Liver (tissue), 9 donors: ENCODE data around the gene TLCD3A. TPM values are rescaled to one million over a fixed set of nuclear protein-coding genes. Genes with fewer than 3 reads are reported as not detected.

Experiments used
- DNase-seq: peaks from one replicate; pipeline ENCODE4 v3.0.0-alpha.2; 2017; ENCODE audit warnings: low spot score
- H3K27ac ChIP-seq, 2 donors: one replicate each; pipeline ENCODE4 v1.7.0; 2013; ENCODE audit warnings: inconsistent platforms in 2 of 2, low read length in 2 of 2, control low read depth in 1 of 2, low read depth in 1 of 2, mild to moderate bottlenecking in 1 of 2
- H3K27me3 ChIP-seq, 4 donors: one replicate each; pipeline versions ENCODE4 v1.6.1 to v1.7.0; 2013; ENCODE audit warnings: low read length in 3 of 4, inconsistent platforms in 1 of 4, mild to moderate bottlenecking in 1 of 4, moderate library complexity in 1 of 4; ENCODE audit not compliant: control insufficient read depth in 4 of 4, insufficient read depth in 4 of 4
- H3K36me3 ChIP-seq, 4 donors: one replicate each; pipeline versions ENCODE4 v1.6.1 to v1.7.0; 2013; ENCODE audit warnings: low read length in 3 of 4, mild to moderate bottlenecking in 3 of 4, low read depth in 1 of 4, moderate library complexity in 1 of 4; ENCODE audit not compliant: control insufficient read depth in 4 of 4, insufficient read depth in 3 of 4
- H3K4me1 ChIP-seq, 4 donors: one replicate each; pipeline versions ENCODE4 v1.6.1 to v1.7.0; 2013; ENCODE audit warnings: low read length in 3 of 4, mild to moderate bottlenecking in 3 of 4, moderate library complexity in 1 of 4; ENCODE audit not compliant: control insufficient read depth in 4 of 4, insufficient read depth in 4 of 4
- H3K4me3 ChIP-seq, 3 donors: one replicate each; pipeline versions ENCODE4 v1.6.1 to v1.7.0; 2013; ENCODE audit warnings: low read length in 3 of 3, control low read depth in 1 of 3, low read depth in 1 of 3, mild to moderate bottlenecking in 1 of 3
- H3K9ac ChIP-seq, 2 donors: one replicate each; pipeline ENCODE4 v1.7.0; 2013; ENCODE audit warnings: low read length in 2 of 2, mild to moderate bottlenecking in 2 of 2, moderate library complexity in 2 of 2, control low read depth in 1 of 2, low read depth in 1 of 2
- H3K9me3 ChIP-seq, 4 donors: one replicate each; pipeline versions ENCODE4 v1.6.1 to v1.7.0; 2013; ENCODE audit warnings: low read length in 3 of 4; ENCODE audit not compliant: control insufficient read depth in 4 of 4
- EGR1 ChIP-seq, 2 donors: IDR thresholded peaks; 2 replicates each; pipeline ENCODE4 v1.6.1; 2016 to 2018; ENCODE audit warnings: antibody characterized with exemption in 2 of 2, low read depth in 2 of 2
- FOXA1 ChIP-seq: IDR thresholded peaks from 2 replicates; pipeline ENCODE4 v1.6.1; 2016; ENCODE audit warnings: antibody characterized with exemption
- FOXA2 ChIP-seq: IDR thresholded peaks from 2 replicates; pipeline ENCODE4 v1.6.1; 2016; ENCODE audit warnings: antibody characterized with exemption
- GABPA ChIP-seq, 2 donors: IDR thresholded peaks in 1 of 2; conservative IDR thresholded peaks in 1 of 2; 2 replicates each; pipeline ENCODE4 v1.6.1; 2016; ENCODE audit warnings: antibody characterized with exemption in 2 of 2, mild to moderate bottlenecking in 1 of 2, moderate library complexity in 1 of 2
- HNF4A ChIP-seq, 2 donors: conservative IDR thresholded peaks; 2 replicates each; pipeline ENCODE4 v1.6.1; 2016; ENCODE audit warnings: antibody characterized with exemption in 2 of 2, mild to moderate bottlenecking in 2 of 2
- HNF4G ChIP-seq: IDR thresholded peaks from 2 replicates; pipeline ENCODE4 v1.6.1; 2016; ENCODE audit warnings: antibody characterized with exemption
- JUND ChIP-seq, 2 donors: IDR thresholded peaks; 2 replicates each; pipeline ENCODE4 v1.6.1; 2016; ENCODE audit warnings: antibody characterized with exemption in 2 of 2
- NR2F2 ChIP-seq: IDR thresholded peaks from 2 replicates; pipeline ENCODE4 v1.6.1; 2016; ENCODE audit warnings: antibody characterized with exemption
- RAD21 ChIP-seq, 2 donors: IDR thresholded peaks; 2 replicates each; pipeline ENCODE4 v1.6.1; 2016; ENCODE audit warnings: antibody characterized with exemption in 2 of 2, mild to moderate bottlenecking in 2 of 2
- RXRA ChIP-seq, 2 donors: IDR thresholded peaks; 2 replicates each; pipeline ENCODE4 v1.6.1; 2017 to 2018; ENCODE audit warnings: antibody characterized with exemption in 2 of 2, mild to moderate bottlenecking in 1 of 2
- SP1 ChIP-seq: IDR thresholded peaks from 2 replicates; pipeline ENCODE4 v1.6.1; 2018; ENCODE audit warnings: antibody characterized with exemption, mild to moderate bottlenecking
- TAF1 ChIP-seq: conservative IDR thresholded peaks from 2 replicates; pipeline ENCODE4 v1.6.1; 2016; ENCODE audit warnings: antibody characterized with exemption, mild to moderate bottlenecking
- YY1 ChIP-seq: IDR thresholded peaks from 2 replicates; pipeline ENCODE4 v1.6.1; 2016; ENCODE audit warnings: antibody characterized with exemption, mild to moderate bottlenecking
- WGBS: extraction: QIAGEN DNeasy Blood & Tissue Kit; methylation state at CpG from one replicate; pipeline ENCODE4 v1.1.7; 2013; 5-methylcytosine and 5-hydroxymethylcytosine counted together
- polyA plus RNA-seq, 2 donors: library from polyadenylated mRNA; stranded (reverse) in 1 of 2; unstranded in 1 of 2; fragments of 200-250 nt in 1 of 2; fragments of >200 nt in 1 of 2; fragmentation: Nextera tagmentation in 1 of 2; extraction: Ambion mirVana in 1 of 2; gene quantifications; one replicate each; pipeline versions ENCODE4 v1.2.1 to v1.2.3, GENCODE V29; 2013 to 2015
- total RNA-seq, 2 donors: library from RNA; depleted of rRNA; stranded (reverse); fragments of >200 nt; gene quantifications; one replicate each; pipeline ENCODE4 v1.2.3, GENCODE V29; 2014
- TF ChIP-seq, protein P1 (sequence below): IDR thresholded peaks from 2 replicates; pipeline ENCODE4 v1.6.1; 2016; ENCODE audit warnings: antibody characterized with exemption
- TF ChIP-seq, protein P2 (sequence below): IDR thresholded peaks from 2 replicates; pipeline ENCODE4 v1.6.1; 2016; ENCODE audit warnings: antibody characterized with exemption, mild to moderate bottlenecking
- TF ChIP-seq, protein P3 (sequence below): fragments of 150-350 bp; IDR thresholded peaks from 2 replicates; pipeline ENCODE4 v1.5.1; 2017; ENCODE audit warnings: improper control_type of control experiment, low read depth, low read length; ENCODE audit not compliant: missing input control
- TF ChIP-seq, protein P4 (sequence below): IDR thresholded peaks from 2 replicates; pipeline ENCODE4 v1.6.1; 2016; ENCODE audit warnings: antibody characterized with exemption
- TF ChIP-seq, protein P5 (sequence below): IDR thresholded peaks from 2 replicates; pipeline ENCODE4 v1.6.1; 2016; ENCODE audit warnings: antibody characterized with exemption
- donor health status: healthy.
- donor health status: healthy.
- donor health status: healthy.
- donor health status: healthy.
- donor health status: healthy.

Gene TLCD3A
- total and polyA plus RNA-seq, 4 donors, result 0.57 to 2.3 (median 1.5) TPM

DNA sequence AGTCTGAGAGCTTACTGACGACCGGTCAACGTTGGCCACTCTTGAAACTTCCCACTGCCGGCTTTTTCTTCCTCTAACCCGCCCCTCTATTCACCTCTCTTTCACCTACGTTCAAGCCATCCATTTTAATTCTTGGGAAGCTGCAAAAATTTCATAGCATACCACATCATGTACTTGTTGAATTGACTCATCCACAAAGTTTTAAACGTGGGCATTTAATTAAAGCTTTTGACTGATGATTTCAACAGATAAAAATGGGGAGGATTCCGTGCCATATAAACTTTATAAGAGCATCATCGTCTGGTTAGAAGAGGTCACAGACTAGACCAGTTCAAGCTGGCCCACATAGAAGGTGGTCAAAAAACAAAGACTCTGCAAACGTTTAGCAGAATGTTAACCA lies 40.3 kb upstream of the TLCD3A start:
- TF ChIP-seq, protein P1, sequence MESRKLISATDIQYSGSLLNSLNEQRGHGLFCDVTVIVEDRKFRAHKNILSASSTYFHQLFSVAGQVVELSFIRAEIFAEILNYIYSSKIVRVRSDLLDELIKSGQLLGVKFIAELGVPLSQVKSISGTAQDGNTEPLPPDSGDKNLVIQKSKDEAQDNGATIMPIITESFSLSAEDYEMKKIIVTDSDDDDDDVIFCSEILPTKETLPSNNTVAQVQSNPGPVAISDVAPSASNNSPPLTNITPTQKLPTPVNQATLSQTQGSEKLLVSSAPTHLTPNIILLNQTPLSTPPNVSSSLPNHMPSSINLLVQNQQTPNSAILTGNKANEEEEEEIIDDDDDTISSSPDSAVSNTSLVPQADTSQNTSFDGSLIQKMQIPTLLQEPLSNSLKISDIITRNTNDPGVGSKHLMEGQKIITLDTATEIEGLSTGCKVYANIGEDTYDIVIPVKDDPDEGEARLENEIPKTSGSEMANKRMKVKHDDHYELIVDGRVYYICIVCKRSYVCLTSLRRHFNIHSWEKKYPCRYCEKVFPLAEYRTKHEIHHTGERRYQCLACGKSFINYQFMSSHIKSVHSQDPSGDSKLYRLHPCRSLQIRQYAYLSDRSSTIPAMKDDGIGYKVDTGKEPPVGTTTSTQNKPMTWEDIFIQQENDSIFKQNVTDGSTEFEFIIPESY, result no peak
- TF ChIP-seq, protein P2, sequence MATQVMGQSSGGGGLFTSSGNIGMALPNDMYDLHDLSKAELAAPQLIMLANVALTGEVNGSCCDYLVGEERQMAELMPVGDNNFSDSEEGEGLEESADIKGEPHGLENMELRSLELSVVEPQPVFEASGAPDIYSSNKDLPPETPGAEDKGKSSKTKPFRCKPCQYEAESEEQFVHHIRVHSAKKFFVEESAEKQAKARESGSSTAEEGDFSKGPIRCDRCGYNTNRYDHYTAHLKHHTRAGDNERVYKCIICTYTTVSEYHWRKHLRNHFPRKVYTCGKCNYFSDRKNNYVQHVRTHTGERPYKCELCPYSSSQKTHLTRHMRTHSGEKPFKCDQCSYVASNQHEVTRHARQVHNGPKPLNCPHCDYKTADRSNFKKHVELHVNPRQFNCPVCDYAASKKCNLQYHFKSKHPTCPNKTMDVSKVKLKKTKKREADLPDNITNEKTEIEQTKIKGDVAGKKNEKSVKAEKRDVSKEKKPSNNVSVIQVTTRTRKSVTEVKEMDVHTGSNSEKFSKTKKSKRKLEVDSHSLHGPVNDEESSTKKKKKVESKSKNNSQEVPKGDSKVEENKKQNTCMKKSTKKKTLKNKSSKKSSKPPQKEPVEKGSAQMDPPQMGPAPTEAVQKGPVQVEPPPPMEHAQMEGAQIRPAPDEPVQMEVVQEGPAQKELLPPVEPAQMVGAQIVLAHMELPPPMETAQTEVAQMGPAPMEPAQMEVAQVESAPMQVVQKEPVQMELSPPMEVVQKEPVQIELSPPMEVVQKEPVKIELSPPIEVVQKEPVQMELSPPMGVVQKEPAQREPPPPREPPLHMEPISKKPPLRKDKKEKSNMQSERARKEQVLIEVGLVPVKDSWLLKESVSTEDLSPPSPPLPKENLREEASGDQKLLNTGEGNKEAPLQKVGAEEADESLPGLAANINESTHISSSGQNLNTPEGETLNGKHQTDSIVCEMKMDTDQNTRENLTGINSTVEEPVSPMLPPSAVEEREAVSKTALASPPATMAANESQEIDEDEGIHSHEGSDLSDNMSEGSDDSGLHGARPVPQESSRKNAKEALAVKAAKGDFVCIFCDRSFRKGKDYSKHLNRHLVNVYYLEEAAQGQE, result no peak
- TF ChIP-seq FOXA1 (no peak), JUND (IDR thresholded peaks at IDR 0.05) (no peak), HNF4G (no peak), SP1 (no peak), YY1 (no peak), RXRA (IDR thresholded peaks at IDR 0.05) (no peak), FOXA2 (no peak), TAF1 (no peak), RAD21 (IDR thresholded peaks at IDR 0.05) (no peak), EGR1 (IDR thresholded peaks at IDR 0.05; ENCODE audit: low read depth in 2 of 2) (no peak), HNF4A (conservative IDR thresholded peaks at IDR 0.05) (no peak), NR2F2 (no peak), GABPA (IDR thresholded peaks at IDR 0.05 in 1 of 2, conservative IDR thresholded peaks at IDR 0.05 in 1 of 2) (no peak)
- TF ChIP-seq, protein P3, sequence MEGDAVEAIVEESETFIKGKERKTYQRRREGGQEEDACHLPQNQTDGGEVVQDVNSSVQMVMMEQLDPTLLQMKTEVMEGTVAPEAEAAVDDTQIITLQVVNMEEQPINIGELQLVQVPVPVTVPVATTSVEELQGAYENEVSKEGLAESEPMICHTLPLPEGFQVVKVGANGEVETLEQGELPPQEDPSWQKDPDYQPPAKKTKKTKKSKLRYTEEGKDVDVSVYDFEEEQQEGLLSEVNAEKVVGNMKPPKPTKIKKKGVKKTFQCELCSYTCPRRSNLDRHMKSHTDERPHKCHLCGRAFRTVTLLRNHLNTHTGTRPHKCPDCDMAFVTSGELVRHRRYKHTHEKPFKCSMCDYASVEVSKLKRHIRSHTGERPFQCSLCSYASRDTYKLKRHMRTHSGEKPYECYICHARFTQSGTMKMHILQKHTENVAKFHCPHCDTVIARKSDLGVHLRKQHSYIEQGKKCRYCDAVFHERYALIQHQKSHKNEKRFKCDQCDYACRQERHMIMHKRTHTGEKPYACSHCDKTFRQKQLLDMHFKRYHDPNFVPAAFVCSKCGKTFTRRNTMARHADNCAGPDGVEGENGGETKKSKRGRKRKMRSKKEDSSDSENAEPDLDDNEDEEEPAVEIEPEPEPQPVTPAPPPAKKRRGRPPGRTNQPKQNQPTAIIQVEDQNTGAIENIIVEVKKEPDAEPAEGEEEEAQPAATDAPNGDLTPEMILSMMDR, result no peak
- TF ChIP-seq, protein P4, sequence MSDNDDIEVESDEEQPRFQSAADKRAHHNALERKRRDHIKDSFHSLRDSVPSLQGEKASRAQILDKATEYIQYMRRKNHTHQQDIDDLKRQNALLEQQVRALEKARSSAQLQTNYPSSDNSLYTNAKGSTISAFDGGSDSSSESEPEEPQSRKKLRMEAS, result no peak
- TF ChIP-seq, protein P5, sequence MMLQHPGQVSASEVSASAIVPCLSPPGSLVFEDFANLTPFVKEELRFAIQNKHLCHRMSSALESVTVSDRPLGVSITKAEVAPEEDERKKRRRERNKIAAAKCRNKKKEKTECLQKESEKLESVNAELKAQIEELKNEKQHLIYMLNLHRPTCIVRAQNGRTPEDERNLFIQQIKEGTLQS, result no peak
- H3K4me1 ChIP-seq, result no peaks in the 10 kb centered on the region
- no peaks in the 10 kb centered on the region for H3K27me3 ChIP-seq
- 92% methylated on average over 10 of the region's 10 CpGs for WGBS
- H3K27ac ChIP-seq, result no peak overlapping the region
- H3K36me3 ChIP-seq, result peaks cover 11 to 48% (median 18%) of the 10 kb centered on the region in 4 donors
- DNase-seq, result no peak
- no peaks in the 10 kb centered on the region for H3K9me3 ChIP-seq
- no peak overlapping the region for H3K4me3 ChIP-seq
- H3K9ac ChIP-seq, result no peak overlapping the region
